Peyer's patch (tissue), 4 donors: ENCODE data around the gene CDC42SE2. TPM values are rescaled to one million over a fixed set of nuclear protein-coding genes. Genes with fewer than 3 reads are reported as not detected.

ENCODE experiments used
- DNase-seq, 3 donors: peaks; one replicate each; pipeline ENCODE4 v3.0.0-alpha.2; 2017 to 2019
- H3K27ac ChIP-seq, 4 donors: fragments of 200-600 bp; sonication (generic); one replicate each; pipeline ENCODE4 v1.5.1; 2016 to 2019
- H3K27me3 ChIP-seq, 2 donors: fragments of 200-600 bp; sonication (generic); one replicate each; pipeline ENCODE4 v1.5.1; 2019
- H3K36me3 ChIP-seq, 3 donors: fragments of 200-600 bp; sonication (generic); one replicate each; pipeline ENCODE4 v1.5.1; 2016 to 2019
- H3K4me1 ChIP-seq, 4 donors: fragments of 200-600 bp; sonication (generic); one replicate each; pipeline ENCODE4 v1.5.1; 2016 to 2019
- H3K4me3 ChIP-seq, 4 donors: fragments of 200-600 bp; sonication (generic); 1 replicate in 3 of 4; 2 replicates in 1 of 4; pipeline ENCODE4 v1.5.1; 2016 to 2019; ENCODE audit warnings: mild to moderate bottlenecking in 1 of 4
- H3K9me3 ChIP-seq, 4 donors: fragments of 200-600 bp; sonication (generic); one replicate each; pipeline ENCODE4 v1.5.1; 2016 to 2019; ENCODE audit warnings: mild to moderate bottlenecking in 1 of 4
- POLR2A ChIP-seq, 2 donors: fragments of 450-650 bp; IDR thresholded peaks; one replicate each; pipeline ENCODE4 v1.5.1; 2017; ENCODE audit warnings: antibody characterized with exemption in 2 of 2, mild to moderate bottlenecking in 2 of 2, moderate library complexity in 2 of 2
- total RNA-seq, 4 donors: library from RNA; depleted of rRNA; stranded (reverse); fragments of >200 nt; gene quantifications; one replicate each; pipeline ENCODE4 v1.1.0, GENCODE V29; 2016
- TF ChIP-seq, protein P1 (sequence below), 6 experiments: fragments of 450-650 bp in 4 of 6; fragments of 200-600 bp in 2 of 6; sonication (generic) in 1 of 6; IDR thresholded peaks; one replicate each; pipeline ENCODE4 v1.5.1; 2017 to 2019; ENCODE audit warnings: antibody characterized with exemption in 6 of 6, mild to moderate bottlenecking in 3 of 6, moderate library complexity in 1 of 6

Gene CDC42SE2
- total RNA-seq, 4 donors from 2014 or later: 49.9 to 125 (median 91.4) TPM

DNA sequence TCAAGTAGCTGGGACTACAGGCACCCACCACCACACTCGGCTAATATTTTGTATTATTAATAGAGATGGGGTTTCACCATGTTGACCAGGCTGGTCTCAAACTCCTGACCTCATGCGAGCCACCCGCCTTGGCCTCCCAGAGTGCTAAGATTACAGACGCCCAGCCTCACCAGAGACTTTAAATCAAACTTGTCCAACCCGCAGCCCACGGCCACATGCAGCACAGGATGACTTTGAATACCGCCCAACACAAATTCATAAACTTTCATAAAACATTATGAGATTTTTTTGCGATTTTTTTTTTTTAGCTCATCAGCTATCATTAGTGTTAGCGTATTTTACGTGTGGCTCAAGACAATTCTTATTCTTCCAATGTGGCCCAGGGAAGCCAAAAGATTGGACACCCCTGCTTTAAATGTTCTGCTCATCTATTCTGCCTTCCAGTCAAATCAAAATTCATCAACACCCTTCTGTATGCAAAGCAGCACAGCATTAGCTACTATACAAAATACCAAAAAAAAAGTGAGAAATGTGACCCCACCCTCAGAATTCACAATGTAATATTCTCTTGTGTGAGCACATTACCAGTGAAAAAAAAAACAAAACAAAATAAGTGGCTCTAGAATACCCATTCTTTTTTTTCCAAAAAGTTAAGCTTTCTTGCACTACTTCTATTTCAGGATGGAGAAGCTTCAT, 42.7 kb upstream of the CDC42SE2 start:
- no peak for DNase-seq
- Histone ChIP-seq H3K4me1 (peaks cover 0 to 20% (median 5%) of the 10 kb centered on the region in 4 donors), H3K27me3 (no peaks in the 10 kb centered on the region), H3K9me3 (no peaks in the 10 kb centered on the region), H3K27ac (no peak overlapping the region), H3K4me3 (no peak overlapping the region), H3K36me3 (no peaks in the 10 kb centered on the region)
- TF ChIP-seq, protein P1, sequence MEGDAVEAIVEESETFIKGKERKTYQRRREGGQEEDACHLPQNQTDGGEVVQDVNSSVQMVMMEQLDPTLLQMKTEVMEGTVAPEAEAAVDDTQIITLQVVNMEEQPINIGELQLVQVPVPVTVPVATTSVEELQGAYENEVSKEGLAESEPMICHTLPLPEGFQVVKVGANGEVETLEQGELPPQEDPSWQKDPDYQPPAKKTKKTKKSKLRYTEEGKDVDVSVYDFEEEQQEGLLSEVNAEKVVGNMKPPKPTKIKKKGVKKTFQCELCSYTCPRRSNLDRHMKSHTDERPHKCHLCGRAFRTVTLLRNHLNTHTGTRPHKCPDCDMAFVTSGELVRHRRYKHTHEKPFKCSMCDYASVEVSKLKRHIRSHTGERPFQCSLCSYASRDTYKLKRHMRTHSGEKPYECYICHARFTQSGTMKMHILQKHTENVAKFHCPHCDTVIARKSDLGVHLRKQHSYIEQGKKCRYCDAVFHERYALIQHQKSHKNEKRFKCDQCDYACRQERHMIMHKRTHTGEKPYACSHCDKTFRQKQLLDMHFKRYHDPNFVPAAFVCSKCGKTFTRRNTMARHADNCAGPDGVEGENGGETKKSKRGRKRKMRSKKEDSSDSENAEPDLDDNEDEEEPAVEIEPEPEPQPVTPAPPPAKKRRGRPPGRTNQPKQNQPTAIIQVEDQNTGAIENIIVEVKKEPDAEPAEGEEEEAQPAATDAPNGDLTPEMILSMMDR (IDR thresholded peaks at IDR 0.05): no peak
- TF ChIP-seq POLR2A (IDR thresholded peaks at IDR 0.05): no peak

DNA sequence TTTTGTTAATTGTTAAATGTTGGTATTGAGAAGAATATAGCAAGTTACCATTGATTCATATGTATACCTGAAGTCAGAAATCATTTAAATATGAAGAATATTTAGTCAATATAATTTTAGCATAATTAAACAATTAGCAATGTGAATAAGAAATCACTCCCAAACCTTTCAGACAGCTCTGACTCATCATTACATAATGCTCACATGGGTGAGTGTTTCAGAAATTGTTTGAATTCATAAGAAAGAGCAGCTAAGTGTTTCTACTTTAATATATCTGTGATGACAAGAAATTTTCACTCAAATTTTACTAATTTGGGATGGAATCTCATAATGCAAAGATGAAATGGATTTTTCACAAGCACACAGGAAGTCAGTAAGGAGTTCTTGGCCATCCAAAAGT, 42.0 kb upstream of the CDC42SE2 start:
- H3K4me3 ChIP-seq: no peak overlapping the region
- TF ChIP-seq POLR2A (IDR thresholded peaks at IDR 0.05): no peak
- TF ChIP-seq, protein P1 (IDR thresholded peaks at IDR 0.05): no peak
- H3K36me3 ChIP-seq: no peaks in the 10 kb centered on the region
- no peak overlapping the region for H3K27ac ChIP-seq
- no peak for DNase-seq
- H3K27me3 ChIP-seq: no peaks in the 10 kb centered on the region
- H3K9me3 ChIP-seq: no peaks in the 10 kb centered on the region
- H3K4me1 ChIP-seq: peaks cover 0 to 20% (median 5%) of the 10 kb centered on the region in 4 donors

DNA sequence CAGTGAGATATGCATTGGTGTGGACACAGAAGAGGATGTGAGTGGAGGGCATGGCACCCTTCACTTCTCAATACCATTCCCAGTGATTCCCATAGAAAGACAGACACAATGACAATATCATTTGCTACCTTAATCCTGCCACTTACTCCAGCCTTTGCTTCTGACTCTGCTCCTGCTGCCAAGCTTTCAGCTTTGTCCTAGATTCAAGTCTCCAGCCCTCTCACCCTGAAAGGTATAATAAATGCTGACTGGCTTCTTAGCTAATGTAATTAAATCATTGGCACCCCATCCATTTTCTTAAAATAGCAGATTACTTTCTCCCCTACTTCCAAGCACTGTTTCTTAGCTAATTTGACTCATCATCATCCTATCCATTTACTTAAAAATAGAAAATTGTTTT, 41.1 kb upstream of the CDC42SE2 start:
- TF ChIP-seq, protein P1 (IDR thresholded peaks at IDR 0.05): no peak
- TF ChIP-seq POLR2A (IDR thresholded peaks at IDR 0.05): no peak
- Histone ChIP-seq H3K4me1 (peaks cover 0 to 20% (median 5%) of the 10 kb centered on the region in 4 donors), H3K4me3 (no peak overlapping the region), H3K27ac (no peak overlapping the region), H3K9me3 (no peaks in the 10 kb centered on the region), H3K36me3 (no peaks in the 10 kb centered on the region), H3K27me3 (no peaks in the 10 kb centered on the region)
- DNase-seq: no peak

DNA sequence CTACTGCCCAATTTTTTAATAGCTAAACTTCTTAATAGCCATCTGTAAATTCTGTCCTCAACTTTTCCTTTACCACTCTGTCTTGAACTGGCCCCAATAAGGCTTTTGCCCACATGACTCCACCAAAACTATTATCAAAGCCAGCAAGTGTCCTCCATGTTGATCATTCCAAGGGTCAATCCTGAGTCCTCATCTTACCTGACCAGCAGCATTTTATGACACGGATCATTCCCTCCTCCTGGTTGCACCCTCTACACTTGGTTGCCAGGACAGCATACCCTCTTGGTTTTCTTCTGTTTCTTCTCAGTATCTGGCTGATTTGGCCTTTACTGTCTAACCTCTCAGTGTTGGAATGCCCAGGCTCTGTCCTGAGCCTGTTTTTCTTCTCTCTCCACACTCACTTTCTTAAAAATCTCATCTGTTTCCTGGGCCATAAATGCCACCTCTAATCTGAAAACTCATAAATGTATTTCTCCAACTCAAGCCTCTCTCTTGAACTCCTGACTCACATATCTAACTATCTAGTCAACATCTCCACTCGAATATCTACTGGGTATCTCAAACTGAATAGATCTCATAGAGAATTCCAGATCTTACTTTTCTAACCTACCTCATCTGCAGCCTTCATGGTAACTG, 40.0 kb upstream of the CDC42SE2 start:
- H3K27ac ChIP-seq: peak overlapping the region in 3 of 4 donors; percentile 26 to 73 (median 72)
- peaks cover 0 to 20% (median 5%) of the 10 kb centered on the region in 4 donors for H3K4me1 ChIP-seq
- DNase-seq: no peak
- no peak for TF ChIP-seq POLR2A (IDR thresholded peaks at IDR 0.05)
- TF ChIP-seq, protein P1 (IDR thresholded peaks at IDR 0.05): no peak
- H3K4me3 ChIP-seq: no peak overlapping the region
- no peaks in the 10 kb centered on the region for H3K27me3 ChIP-seq
- no peaks in the 10 kb centered on the region for H3K9me3 ChIP-seq
- H3K36me3 ChIP-seq: no peaks in the 10 kb centered on the region

DNA sequence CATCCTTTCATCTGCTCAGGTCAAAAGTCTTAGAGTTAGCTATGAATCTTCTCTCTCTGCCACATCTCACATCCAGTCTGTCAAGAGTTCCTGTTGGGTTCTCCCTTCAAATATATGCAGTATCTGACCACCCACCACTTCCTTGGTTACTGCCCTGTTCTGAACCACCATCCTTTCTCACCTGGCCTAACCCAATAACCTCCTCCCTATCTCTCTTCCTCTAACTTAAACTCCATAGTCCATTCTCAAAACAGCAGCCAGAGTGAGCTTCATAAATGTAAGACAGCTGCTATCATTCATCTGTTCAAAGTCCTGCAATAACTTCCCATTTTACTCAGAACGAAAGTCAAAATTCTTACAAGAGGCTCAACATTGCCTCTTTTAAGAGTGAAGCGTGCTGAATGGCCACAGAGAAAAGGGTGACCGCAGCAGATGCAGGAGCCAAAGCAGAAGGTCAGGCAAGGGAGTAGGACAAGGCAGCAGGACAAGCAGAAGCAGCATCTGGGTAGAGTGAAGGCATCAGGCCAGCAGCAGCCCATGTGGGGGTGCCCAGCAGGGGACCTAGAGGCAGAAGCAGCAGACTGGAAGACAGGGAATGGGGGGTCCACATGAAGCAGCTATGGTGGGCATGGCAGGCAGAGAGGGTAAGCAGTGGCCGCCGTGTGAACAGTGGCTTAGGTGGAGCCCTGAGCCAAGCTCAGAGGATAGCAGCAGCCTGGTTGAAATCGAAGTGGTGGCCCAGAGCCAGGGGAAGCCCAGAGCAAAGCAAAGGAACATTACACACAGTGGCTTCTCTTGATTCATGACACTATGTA, 39.3 kb upstream of the CDC42SE2 start:
- H3K4me3 ChIP-seq: no peak overlapping the region
- DNase-seq: peak; percentile 54 to 71 (median 59)
- no peaks in the 10 kb centered on the region for H3K36me3 ChIP-seq
- H3K27ac ChIP-seq: peak overlapping the region in 3 of 4 donors; percentile 26 to 73 (median 72)
- no peaks in the 10 kb centered on the region for H3K9me3 ChIP-seq
- no peak for TF ChIP-seq POLR2A (IDR thresholded peaks at IDR 0.05)
- TF ChIP-seq, protein P1 (IDR thresholded peaks at IDR 0.05): no peak
- no peaks in the 10 kb centered on the region for H3K27me3 ChIP-seq
- peaks cover 0 to 20% (median 5%) of the 10 kb centered on the region in 4 donors for H3K4me1 ChIP-seq
